HG03175 (cell line): ENCODE measurements around the gene RAB11FIP3.

Experiments
- ATAC-seq: cut with Tn5 transposase; IDR thresholded peaks from one replicate; pipeline ENCODE4 v1.9.1; 2021; ENCODE audit warnings: mild to moderate bottlenecking, moderate library complexity; ENCODE audit not compliant: unreplicated experiment

The RAB11FIP3 gene

GRCh38 chr16:551210-551609, 125.8 kb downstream of the RAB11FIP3 start:
- ATAC-seq, result no peak

GRCh38 chr16:552171-552570, 126.7 kb downstream of the RAB11FIP3 start:
- ATAC-seq, result no peak

GRCh38 chr16:553601-554296, 128.3 kb downstream of the RAB11FIP3 start:
- no peak for ATAC-seq

GRCh38 chr16:554297-554621, 128.8 kb downstream of the RAB11FIP3 start:
- no peak for ATAC-seq

- ATAC-seq, result no peak
Measured at GRCh38 chr16:554640-555365, 129.4 kb downstream of the RAB11FIP3 start.

- no peak for ATAC-seq
Measured at GRCh38 chr16:555528-556473, 130.4 kb downstream of the RAB11FIP3 start.

- no peak for ATAC-seq
Measured at GRCh38 chr16:556474-557173, 131.2 kb downstream of the RAB11FIP3 start.

- no peak for ATAC-seq
Measured at GRCh38 chr16:557463-558297, 132.2 kb downstream of the RAB11FIP3 start.

GRCh38 chr16:558298-559020, 133.0 kb downstream of the RAB11FIP3 start:
- ATAC-seq, result no peak

- no peak for ATAC-seq
Measured at GRCh38 chr16:559021-559380, 133.6 kb downstream of the RAB11FIP3 start.

GRCh38 chr16:559411-560203, 134.2 kb downstream of the RAB11FIP3 start:
- no peak for ATAC-seq

GRCh38 chr16:560204-560700, 134.8 kb downstream of the RAB11FIP3 start, which contains the start of gene PRR35:
TSS of gene PRR35 (plus strand) at chr16:560394. CDS start at chr16:563295, 2,901 bp downstream.
- ATAC-seq, result no peak

- no peak for ATAC-seq
Measured at GRCh38 chr16:560701-561412, 135.4 kb downstream of the RAB11FIP3 start.

GRCh38 chr16:561413-561794, 136.0 kb downstream of the RAB11FIP3 start:
- no peak for ATAC-seq

- no peak for ATAC-seq
Measured at GRCh38 chr16:561957-562938, 136.8 kb downstream of the RAB11FIP3 start.

GRCh38 chr16:563072-563644, 137.7 kb downstream of the RAB11FIP3 start:
- ATAC-seq, result no peak
